GM10248 (cell line): ENCODE measurements around the gene SLC6A18.
"Not testable (repeated sequence)": the region's sequence is repeated elsewhere in the genome, so short reads cannot be mapped to it uniquely, and the experiment has no call there.

ENCODE experiments used
- CTCF ChIA-PET: fragments of 300-600 bp; sonication (Branson Sonifier 250); formaldehyde crosslinking; extraction: SDS; loops from one replicate; lab custom pipeline; 2021; ENCODE audit warnings: antibody characterized with exemption; lab: Yijun Ruan, JAX
- POLR2A ChIA-PET: fragments of 350-650 bp; sonication (Branson Sonifier 250); formaldehyde crosslinking; extraction: SDS; loops from one replicate; lab custom pipeline; 2020; ENCODE audit warnings: antibody characterized with exemption; lab: Yijun Ruan, JAX
- DNase-seq: peaks from one replicate; pipeline ENCODE4 v3.0.0; 2012; ENCODE audit errors: extremely low spot score
- CTCF ChIP-seq: IDR thresholded peaks from 2 replicates; pipeline ENCODE4 v1.5.1; 2012; ENCODE audit warnings: mild to moderate bottlenecking, low read depth; ENCODE audit errors: extremely low read depth, missing control alignments, control extremely low read depth

The SLC6A18 gene

GRCh38 chr5:1262381-1262780, 37.2 kb downstream of the SLC6A18 start:
- POLR2A ChIA-PET, result no interaction called here
- CTCF ChIA-PET, result no interaction called here
- DNase-seq, result no peak
- no peak for TF ChIP-seq CTCF

GRCh38 chr5:1264211-1264610, 39.0 kb downstream of the SLC6A18 start:
- POLR2A ChIA-PET, result no interaction called here
- TF ChIP-seq CTCF, result no peak
- DNase-seq, result no peak
- CTCF ChIA-PET, result no interaction called here

DNA sequence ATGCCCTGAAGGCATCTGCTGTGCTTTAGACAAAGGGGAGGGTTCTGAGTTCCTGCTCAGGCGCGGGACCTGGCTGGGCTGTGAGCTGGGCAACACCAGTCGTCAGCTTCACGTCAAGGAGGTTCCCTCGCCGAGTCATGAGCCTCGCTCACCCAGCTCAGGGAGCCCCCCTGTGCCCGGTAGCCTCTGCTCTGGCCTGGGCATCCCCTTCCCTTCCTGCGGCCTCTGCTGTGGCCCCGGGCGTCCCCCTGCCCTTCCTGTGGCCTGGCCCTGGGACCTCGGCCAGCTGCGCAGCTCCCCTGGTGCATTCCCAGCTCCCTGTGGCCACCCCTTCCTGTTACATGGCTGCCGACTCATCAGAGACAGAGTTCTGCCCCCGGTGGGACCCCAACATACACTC, 39.8 kb downstream of the SLC6A18 start:
- ChIA-PET CTCF (no interaction called here), POLR2A (no interaction called here)
- no peak for TF ChIP-seq CTCF
- no peak for DNase-seq

- POLR2A ChIA-PET, result no interaction called here
- CTCF ChIA-PET, result no interaction called here
- no peak for DNase-seq
- TF ChIP-seq CTCF, result no peak
Observed at GRCh38 chr5:1265461-1266455, 40.6 kb downstream of the SLC6A18 start.

DNA sequence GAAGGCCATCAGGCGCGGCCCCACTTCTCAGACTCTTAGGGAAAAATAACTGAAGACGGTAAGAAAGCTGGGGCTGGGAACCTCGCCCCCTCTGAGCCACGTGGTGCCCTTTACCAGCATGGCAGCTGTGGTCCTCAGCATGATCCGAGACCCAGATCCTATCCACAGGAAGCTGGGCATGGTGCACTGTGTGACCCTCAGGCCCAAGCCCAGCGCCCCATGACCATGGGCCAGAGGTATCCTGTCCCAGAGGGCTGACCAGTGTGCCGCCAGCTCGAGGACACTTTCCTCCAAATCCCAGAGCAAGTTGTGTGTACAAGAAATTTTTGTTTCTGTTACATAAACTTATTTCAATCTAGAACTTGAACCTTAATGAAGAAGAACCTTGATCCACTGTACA, 41.6 kb downstream of the SLC6A18 start:
- ChIA-PET POLR2A (no interaction called here), CTCF (no interaction called here)
- no peak for TF ChIP-seq CTCF
- no peak for DNase-seq

DNA sequence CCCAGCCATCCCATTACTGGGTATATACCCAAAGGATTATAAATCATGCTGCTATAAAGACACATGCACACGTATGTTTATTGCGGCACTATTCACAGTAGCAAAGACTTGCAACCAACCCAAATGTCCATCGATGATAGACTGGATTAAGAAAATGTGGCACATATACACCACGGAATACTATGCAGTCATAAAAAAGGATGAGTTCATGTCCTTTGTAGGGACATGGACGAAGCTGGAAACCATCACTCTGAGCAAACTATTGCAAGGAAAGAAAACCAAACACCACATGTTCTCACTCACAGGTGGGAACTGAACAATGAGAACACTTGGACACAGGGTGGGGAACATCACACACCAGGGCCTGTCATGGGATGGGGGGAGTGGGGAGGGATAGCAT, 42.3 kb downstream of the SLC6A18 start:
- DNase-seq, CTCF ChIA-PET, POLR2A ChIA-PET: not testable (repeated sequence)

DNA sequence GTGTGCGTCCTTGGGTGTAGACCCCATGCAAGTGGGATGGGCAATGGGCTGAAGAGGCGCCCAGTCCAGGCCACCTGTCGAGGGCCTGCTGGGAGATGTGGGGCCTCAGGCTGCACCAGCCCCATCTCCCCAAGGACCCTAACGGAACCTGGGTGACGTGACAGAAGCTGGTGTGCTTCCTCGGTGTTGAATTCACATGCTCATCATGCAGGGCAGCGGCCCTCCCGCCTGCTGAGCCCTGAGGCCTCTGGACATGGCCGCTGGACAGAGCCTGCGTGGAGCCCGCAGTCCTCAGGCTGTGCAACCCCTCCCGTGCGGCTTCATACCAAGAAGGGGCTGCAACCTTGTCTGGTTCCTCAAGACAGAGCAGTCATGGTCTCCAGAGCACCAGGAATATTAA, 42.9 kb downstream of the SLC6A18 start:
- ChIA-PET POLR2A (no interaction called here), CTCF (no interaction called here)
- TF ChIP-seq CTCF, result no peak
- DNase-seq, result no peak
